Esophagus muscularis mucosa (tissue), 4 donors: Measurements from ENCODE around the gene NEO1.

Experiments
- EP300 ChIP-seq: sonication (generic); formaldehyde crosslinking; IDR thresholded peaks from one replicate; pipeline ENCODE4 v1.6.1; 2017; ENCODE audit warnings: antibody characterized with exemption
- POLR2A ChIP-seq: fragments of 450-650 bp; IDR thresholded peaks from one replicate; pipeline ENCODE4 v1.6.1; 2017; ENCODE audit warnings: antibody characterized with exemption, moderate library complexity, mild to moderate bottlenecking, low read depth
- POLR2AphosphoS5 ChIP-seq, 2 donors: sonication (generic); formaldehyde crosslinking; IDR thresholded peaks; one replicate each; pipeline ENCODE4 v1.6.1; 2017; ENCODE audit warnings: antibody characterized with exemption in 2 of 2
- TF ChIP-seq, protein P1 (sequence below), 3 experiments: fragments of 200-600 bp in 2 of 3; fragments of 450-650 bp in 1 of 3; sonication (generic) in 2 of 3; IDR thresholded peaks; one replicate each; pipeline ENCODE4 v1.5.1; 2017 to 2019; ENCODE audit warnings: antibody characterized with exemption in 3 of 3, mild to moderate bottlenecking in 2 of 3, moderate library complexity in 1 of 3

DNA sequence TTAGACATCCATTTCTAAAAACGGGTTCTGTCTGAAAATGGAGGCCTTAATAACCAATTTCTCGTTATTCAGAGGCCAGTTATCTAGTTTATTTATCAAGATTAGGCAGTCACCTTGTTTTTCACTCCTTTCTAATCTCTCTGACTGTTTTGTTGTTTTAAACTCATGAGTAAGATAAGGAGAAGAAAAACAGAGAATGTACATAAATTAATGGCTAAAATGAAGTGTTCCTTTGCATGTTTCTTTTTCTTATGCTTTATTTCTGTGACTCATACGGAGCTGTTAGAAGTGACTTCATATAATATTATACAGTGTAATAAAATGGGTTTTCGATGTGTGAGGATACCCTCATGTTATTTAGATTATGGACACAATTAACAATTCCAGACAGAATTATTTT, 22.0 kb downstream of the NEO1 start:
- TF ChIP-seq POLR2AphosphoS5 (IDR thresholded peaks at IDR 0.05) (no peak), POLR2A (no peak), EP300 (no peak)
- TF ChIP-seq, protein P1, sequence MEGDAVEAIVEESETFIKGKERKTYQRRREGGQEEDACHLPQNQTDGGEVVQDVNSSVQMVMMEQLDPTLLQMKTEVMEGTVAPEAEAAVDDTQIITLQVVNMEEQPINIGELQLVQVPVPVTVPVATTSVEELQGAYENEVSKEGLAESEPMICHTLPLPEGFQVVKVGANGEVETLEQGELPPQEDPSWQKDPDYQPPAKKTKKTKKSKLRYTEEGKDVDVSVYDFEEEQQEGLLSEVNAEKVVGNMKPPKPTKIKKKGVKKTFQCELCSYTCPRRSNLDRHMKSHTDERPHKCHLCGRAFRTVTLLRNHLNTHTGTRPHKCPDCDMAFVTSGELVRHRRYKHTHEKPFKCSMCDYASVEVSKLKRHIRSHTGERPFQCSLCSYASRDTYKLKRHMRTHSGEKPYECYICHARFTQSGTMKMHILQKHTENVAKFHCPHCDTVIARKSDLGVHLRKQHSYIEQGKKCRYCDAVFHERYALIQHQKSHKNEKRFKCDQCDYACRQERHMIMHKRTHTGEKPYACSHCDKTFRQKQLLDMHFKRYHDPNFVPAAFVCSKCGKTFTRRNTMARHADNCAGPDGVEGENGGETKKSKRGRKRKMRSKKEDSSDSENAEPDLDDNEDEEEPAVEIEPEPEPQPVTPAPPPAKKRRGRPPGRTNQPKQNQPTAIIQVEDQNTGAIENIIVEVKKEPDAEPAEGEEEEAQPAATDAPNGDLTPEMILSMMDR (IDR thresholded peaks at IDR 0.05): no peak
